ENCODE results near the gene IFI16.
"Not testable (repeated sequence)": the region's sequence is repeated elsewhere in the genome, so short reads cannot be mapped to it uniquely, and the experiment has no call there.

IFI16 gene

DNA sequence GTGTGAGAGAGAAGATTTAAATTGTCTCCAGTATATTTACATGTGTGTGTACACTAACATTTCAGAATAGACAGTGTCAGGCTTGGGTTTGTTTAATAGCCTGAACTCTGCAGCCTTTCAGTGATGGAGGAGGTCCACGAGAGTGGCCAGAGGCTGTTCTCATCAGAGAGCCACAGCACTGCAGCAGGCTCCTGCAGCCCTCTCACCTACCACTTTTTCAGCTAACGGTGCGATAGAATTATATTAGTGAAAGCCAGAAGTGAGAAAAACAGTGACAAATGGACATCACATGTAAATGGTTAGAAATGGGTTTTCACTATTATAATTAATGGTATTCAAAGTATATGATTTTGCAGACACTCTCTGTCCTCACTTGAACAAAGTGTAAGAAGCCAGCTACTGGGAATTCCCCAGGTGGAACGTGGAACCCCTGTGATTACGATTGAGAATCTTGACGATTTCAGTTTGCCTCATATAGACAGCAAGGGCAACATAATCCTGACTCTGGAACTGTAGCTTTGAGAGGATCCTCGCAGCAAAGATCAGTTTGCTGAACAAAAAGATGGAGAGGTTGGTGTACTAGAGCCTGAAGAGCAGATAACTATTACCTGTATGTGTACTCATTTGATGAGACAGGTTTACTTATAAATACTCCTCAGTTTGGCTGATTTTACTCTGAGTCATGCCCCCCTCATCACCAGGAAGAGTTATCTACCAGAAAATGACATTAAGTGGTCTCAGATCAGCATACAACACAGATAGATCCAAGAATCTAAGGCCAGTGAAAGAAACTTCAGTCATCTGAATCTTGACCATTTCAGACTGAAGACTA lies 31.4 kb downstream of the IFI16 start:
- ChIA-PET POLR2A (interaction anchor here (0.6 kb wide), 1 partner anchor 1666 kb away, joined by 3 read pairs; no protein-coding TSS in a partner anchor), CTCF (interaction anchor here (0.8 to 3.0 kb wide), 6 partner anchors 10 to 43 kb away, joined by 3 to 13 read pairs (median 4); no protein-coding TSS in a partner anchor)
- TF ChIP-seq, protein P1, sequence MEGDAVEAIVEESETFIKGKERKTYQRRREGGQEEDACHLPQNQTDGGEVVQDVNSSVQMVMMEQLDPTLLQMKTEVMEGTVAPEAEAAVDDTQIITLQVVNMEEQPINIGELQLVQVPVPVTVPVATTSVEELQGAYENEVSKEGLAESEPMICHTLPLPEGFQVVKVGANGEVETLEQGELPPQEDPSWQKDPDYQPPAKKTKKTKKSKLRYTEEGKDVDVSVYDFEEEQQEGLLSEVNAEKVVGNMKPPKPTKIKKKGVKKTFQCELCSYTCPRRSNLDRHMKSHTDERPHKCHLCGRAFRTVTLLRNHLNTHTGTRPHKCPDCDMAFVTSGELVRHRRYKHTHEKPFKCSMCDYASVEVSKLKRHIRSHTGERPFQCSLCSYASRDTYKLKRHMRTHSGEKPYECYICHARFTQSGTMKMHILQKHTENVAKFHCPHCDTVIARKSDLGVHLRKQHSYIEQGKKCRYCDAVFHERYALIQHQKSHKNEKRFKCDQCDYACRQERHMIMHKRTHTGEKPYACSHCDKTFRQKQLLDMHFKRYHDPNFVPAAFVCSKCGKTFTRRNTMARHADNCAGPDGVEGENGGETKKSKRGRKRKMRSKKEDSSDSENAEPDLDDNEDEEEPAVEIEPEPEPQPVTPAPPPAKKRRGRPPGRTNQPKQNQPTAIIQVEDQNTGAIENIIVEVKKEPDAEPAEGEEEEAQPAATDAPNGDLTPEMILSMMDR (IDR thresholded peaks at IDR 0.05; ENCODE audit: control extremely low read depth, extremely low read depth, low read depth, missing control alignments): no peak
- DNase-seq (ENCODE audit: extremely low spot score): peak; percentile 18

DNA sequence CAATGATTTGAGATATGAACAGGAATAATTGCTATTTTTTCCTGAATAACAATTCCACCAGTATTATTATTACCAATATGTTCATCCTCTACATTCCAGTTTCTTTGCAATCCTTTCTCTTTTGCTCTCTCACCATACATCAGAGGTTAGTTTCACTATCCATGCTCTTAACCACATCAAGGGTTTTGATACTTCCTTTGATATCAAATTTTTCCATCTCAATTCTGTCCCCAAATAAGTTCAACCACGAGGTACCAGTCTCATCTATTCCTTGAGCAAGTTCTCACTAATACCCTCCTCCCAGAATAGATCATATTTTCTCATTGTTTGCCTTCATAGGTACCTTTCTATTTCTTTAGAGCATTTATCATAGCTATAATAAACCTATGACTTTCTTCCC lies 36.8 kb downstream of the IFI16 start:
- POLR2A ChIA-PET; DNase-seq (ENCODE audit: extremely low spot score): not testable (repeated sequence)
- CTCF ChIA-PET: interaction anchor here (0.7 kb wide), 1 partner anchor 26 kb away, joined by 3 read pairs; no protein-coding TSS in a partner anchor

DNA sequence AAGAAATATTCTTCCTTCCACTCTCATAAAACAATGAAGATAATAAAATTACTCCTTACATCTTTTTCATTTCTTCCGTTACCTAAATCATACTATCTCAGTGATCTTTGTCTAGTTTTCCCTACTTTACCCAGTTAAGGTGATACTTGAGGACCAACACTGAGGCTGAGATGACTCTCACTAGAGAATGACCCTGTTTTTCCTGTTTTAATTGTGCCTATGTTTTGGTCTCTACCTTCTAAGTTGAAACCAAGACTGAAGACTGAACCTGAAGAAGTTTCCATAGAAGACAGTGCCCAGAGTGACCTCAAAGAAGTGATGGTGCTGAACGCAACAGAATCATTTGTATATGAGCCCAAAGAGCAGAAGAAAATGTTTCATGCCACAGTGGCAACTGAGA lies 41.7 kb downstream of the IFI16 start:
- POLR2A ChIA-PET: no interaction called here
- TF ChIP-seq, protein P1 (IDR thresholded peaks at IDR 0.05; ENCODE audit: control extremely low read depth, extremely low read depth, low read depth, missing control alignments): no peak
- CTCF ChIA-PET: no interaction called here
- DNase-seq (ENCODE audit: extremely low spot score): no peak

DNA sequence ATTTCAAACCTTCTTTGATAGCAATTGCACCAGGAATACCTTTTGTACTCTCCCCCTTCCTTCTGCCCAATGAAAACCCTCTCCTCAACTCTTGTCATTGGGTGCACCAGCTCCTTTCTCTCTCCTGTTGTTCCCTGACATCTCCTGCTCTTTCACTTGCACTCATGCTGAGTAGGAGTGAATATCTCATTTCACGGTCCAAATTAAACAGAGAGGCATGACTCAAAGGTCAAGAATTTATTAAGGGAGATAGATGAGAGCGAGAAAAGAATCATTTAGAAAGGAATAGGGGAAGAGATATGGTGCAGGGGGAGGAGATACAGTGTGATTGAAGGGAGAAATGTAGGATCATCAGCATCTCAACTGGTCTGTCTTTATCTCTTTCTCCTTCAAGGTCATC lies 44.7 kb downstream of the IFI16 start:
- no peak for DNase-seq (ENCODE audit: extremely low spot score)
- ChIA-PET CTCF (interaction anchor here (2.7 kb wide), 2 partner anchors 10 to 17 kb away, joined by 10 to 12 read pairs; no protein-coding TSS in a partner anchor), POLR2A (no interaction called here)
- TF ChIP-seq, protein P1 (IDR thresholded peaks at IDR 0.05; ENCODE audit: control extremely low read depth, extremely low read depth, low read depth, missing control alignments): no peak

DNA sequence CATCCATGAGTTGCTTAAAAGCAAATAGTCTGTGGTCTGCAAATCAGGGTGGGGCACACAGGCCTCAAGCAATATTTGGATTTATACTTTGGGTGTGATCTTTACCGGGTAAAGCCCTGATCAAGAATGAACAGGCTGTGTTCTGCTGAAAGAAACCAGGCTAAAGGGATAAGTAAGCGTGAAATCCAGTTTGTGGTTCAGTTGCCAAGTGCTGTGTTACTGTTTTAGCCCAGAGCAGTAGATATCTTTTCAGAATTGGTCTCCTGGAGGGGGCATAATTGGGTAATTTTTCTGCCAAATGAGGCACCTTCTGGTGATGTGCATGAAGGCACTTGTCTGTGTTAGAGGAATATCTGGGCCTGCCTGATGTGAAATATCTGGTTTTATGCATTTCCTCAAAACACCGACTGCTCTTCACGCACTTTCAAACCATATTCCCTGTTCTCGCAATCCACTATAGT lies 45.5 kb downstream of the IFI16 start:
- ChIA-PET CTCF (interaction anchor here (1.0 to 1.6 kb wide), 3 partner anchors 9 to 17 kb away, joined by 3 to 9 read pairs (median 4); no protein-coding TSS in a partner anchor), POLR2A (no interaction called here)
- DNase-seq (ENCODE audit: extremely low spot score): no peak
- TF ChIP-seq, protein P1 (IDR thresholded peaks at IDR 0.05; ENCODE audit: control extremely low read depth, extremely low read depth, low read depth, missing control alignments): no peak

DNA sequence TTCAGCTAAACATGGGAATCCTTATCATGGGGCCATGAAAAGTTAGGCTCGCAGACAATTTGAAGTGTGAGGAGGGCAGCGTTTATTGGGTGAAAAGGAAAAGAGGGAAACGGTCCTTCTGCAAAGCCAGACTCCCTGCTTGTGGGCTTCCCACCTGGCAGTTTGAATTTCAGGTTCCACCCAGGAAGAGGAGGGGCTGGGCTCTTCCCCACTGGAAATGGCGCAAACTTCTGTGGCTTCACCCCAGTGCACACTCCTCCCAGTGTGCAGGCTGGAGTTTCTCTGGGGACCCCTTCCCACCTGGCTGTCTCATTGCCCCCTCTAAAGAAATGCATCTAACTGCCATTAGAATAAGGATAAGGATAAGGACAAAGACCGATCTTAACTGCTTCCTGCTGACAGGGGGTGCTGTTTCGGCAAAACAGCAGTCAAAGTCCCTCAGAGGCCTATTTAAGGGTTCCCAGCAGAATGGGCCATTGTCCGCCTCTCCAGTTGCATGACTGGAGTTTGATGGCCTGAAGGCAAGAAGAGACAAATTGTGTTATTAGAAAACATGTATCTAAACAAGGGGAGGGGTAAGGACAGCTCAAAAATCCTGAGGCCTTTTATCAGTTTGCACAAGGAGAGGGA lies 46.5 kb downstream of the IFI16 start:
- CTCF ChIA-PET: interaction anchor here (1.0 to 1.6 kb wide), 4 partner anchors 8 to 16 kb away, joined by 3 to 9 read pairs (median 4); no protein-coding TSS in a partner anchor
- no peak for DNase-seq (ENCODE audit: extremely low spot score)
- TF ChIP-seq, protein P1 (IDR thresholded peaks at IDR 0.05; ENCODE audit: control extremely low read depth, extremely low read depth, low read depth, missing control alignments): peak; percentile 8
- POLR2A ChIA-PET: no interaction called here
